Spleen (tissue), 11 donors: ENCODE results near the gene KCNJ6. TPM values are rescaled to one million over a fixed set of nuclear protein-coding genes. Genes with fewer than 3 reads are reported as not detected.

Experiments used
- DNase-seq: peaks from one replicate; pipeline ENCODE4 v3.0.0-alpha.2; 2020
- H3K27ac ChIP-seq, 8 donors: fragments of 200-600 bp; sonication (generic) in 7 of 8; 1 replicate in 4 of 8; 2 replicates in 4 of 8; pipeline versions ENCODE4 v1.5.0 to v1.8.0; 2016 to 2021; ENCODE audit warnings: inconsistent platforms in 4 of 8, mild to moderate bottlenecking in 4 of 8, moderate library complexity in 1 of 8
- H3K27me3 ChIP-seq, 7 donors: fragments of 200-600 bp; sonication (generic) in 6 of 7; replicated peaks in 1 of 7; 1 replicate in 4 of 7; 2 replicates in 3 of 7; pipeline versions ENCODE4 v1.5.0 to v1.8.0; 2016 to 2021; ENCODE audit warnings: inconsistent platforms in 3 of 7, mild to moderate bottlenecking in 1 of 7
- H3K36me3 ChIP-seq, 6 donors: fragments of 200-600 bp; sonication (generic) in 5 of 6; 1 replicate in 4 of 6; 2 replicates in 2 of 6; pipeline versions ENCODE4 v1.5.0 to v1.8.0; 2016 to 2021; ENCODE audit warnings: inconsistent platforms in 2 of 6
- H3K4me1 ChIP-seq, 6 donors: fragments of 200-600 bp; sonication (generic) in 5 of 6; 1 replicate in 3 of 6; 2 replicates in 3 of 6; pipeline versions ENCODE4 v1.5.0 to v1.8.0; 2016 to 2021; ENCODE audit warnings: inconsistent platforms in 3 of 6
- H3K4me3 ChIP-seq, 8 donors: fragments of 200-600 bp; sonication (generic) in 7 of 8; 1 replicate in 4 of 8; 2 replicates in 4 of 8; pipeline versions ENCODE4 v1.5.0 to v1.8.0; 2016 to 2021; ENCODE audit warnings: inconsistent platforms in 4 of 8, mild to moderate bottlenecking in 4 of 8, moderate library complexity in 2 of 8
- H3K9me3 ChIP-seq, 8 donors: fragments of 200-600 bp; sonication (generic) in 7 of 8; 1 replicate in 4 of 8; 2 replicates in 4 of 8; pipeline versions ENCODE4 v1.5.0 to v1.8.0; 2016 to 2021; ENCODE audit warnings: inconsistent platforms in 4 of 8
- POLR2A ChIP-seq, 3 donors: fragments of 450-650 bp; IDR thresholded peaks; one replicate each; pipeline ENCODE4 v1.5.1; 2017; ENCODE audit warnings: antibody characterized with exemption in 3 of 3, mild to moderate bottlenecking in 1 of 3
- POLR2AphosphoS5 ChIP-seq, 3 donors: sonication (generic); formaldehyde crosslinking; IDR thresholded peaks; one replicate each; pipeline ENCODE4 v1.5.1; 2017; ENCODE audit warnings: antibody characterized with exemption in 3 of 3
- WGBS, 5 donors: extraction: QIAGEN DNeasy Blood & Tissue Kit in 3 of 5; methylation state at CpG; one replicate each; pipeline versions ENCODE4 v1.1.5 to v1.1.7; 2013 to 2018; 5-methylcytosine and 5-hydroxymethylcytosine counted together
- intact Hi-C: fragments of 100-400 bp; cut with DNase I; formaldehyde crosslinking; loops from one replicate; pipeline ENCODE4 v1.15.0; 2023; ENCODE audit warnings: low total_unique reads
- polyA plus RNA-seq, 3 donors: library from polyadenylated mRNA; stranded (reverse); fragments of 200-250 nt; gene quantifications; one replicate each; pipeline ENCODE4 v1.2.1, GENCODE V29; 2013
- total RNA-seq, 7 donors: library from RNA; depleted of rRNA in 3 of 7; stranded (reverse); fragments of >200 nt in 3 of 7; fragmentation: NEBNext Ultra II Directional in 4 of 7; extraction: Animal tissue kit (Norgen Biotek cat#: 25700) in 4 of 7; gene quantifications; one replicate each; pipeline versions ENCODE4 v1.1.0 to v1.2.1, GENCODE V29; 2016 to 2021
- TF ChIP-seq, protein P1 (sequence below), 11 experiments: fragments of 200-600 bp in 7 of 11; fragments of 450-650 bp in 4 of 11; sonication (generic) in 4 of 11; IDR thresholded peaks in 8 of 11; conservative IDR thresholded peaks in 3 of 11; 1 replicate in 7 of 11; 2 replicates in 4 of 11; pipeline versions ENCODE4 v1.4.0 to v1.8.0; 2016 to 2021; ENCODE audit warnings: antibody characterized with exemption in 11 of 11, inconsistent platforms in 4 of 11, mild to moderate bottlenecking in 1 of 11
- donor health status: healthy with polysubstance abuse.
- donor health status: DM: no; HTN: no; CAD: no; lungs with moderate emphysema.
- donor health status: DM: no; HTN: no; CAD: no.
- donor health status: Bipolar disorder and iron deficiency.
- donor health status: healthy.
- donor health status: DM: no; HTN: no; CAD: no.
- donor health status: DM: yes; HTN: yes; CAD: no.

Gene KCNJ6
- total and polyA plus RNA-seq, 10 donors, result under 0.01 to 0.36 (median 0.10) TPM; not detected in 6

- Histone ChIP-seq H3K9me3 (no peaks in the 10 kb centered on the region), H3K27ac (no peak overlapping the region), H3K27me3 (peaks cover 0 to 21% (median 0%) of the 10 kb centered on the region in 7 donors), H3K36me3 (no peaks in the 10 kb centered on the region), H3K4me3 (no peak overlapping the region), H3K4me1 (no peaks in the 10 kb centered on the region)
- DNase-seq, result no peak
- TF ChIP-seq, protein P1, sequence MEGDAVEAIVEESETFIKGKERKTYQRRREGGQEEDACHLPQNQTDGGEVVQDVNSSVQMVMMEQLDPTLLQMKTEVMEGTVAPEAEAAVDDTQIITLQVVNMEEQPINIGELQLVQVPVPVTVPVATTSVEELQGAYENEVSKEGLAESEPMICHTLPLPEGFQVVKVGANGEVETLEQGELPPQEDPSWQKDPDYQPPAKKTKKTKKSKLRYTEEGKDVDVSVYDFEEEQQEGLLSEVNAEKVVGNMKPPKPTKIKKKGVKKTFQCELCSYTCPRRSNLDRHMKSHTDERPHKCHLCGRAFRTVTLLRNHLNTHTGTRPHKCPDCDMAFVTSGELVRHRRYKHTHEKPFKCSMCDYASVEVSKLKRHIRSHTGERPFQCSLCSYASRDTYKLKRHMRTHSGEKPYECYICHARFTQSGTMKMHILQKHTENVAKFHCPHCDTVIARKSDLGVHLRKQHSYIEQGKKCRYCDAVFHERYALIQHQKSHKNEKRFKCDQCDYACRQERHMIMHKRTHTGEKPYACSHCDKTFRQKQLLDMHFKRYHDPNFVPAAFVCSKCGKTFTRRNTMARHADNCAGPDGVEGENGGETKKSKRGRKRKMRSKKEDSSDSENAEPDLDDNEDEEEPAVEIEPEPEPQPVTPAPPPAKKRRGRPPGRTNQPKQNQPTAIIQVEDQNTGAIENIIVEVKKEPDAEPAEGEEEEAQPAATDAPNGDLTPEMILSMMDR (IDR thresholded peaks at IDR 0.05 in 8 of 11, conservative IDR thresholded peaks at IDR 0.05 in 3 of 11), result no peak
- TF ChIP-seq POLR2A (IDR thresholded peaks at IDR 0.05) (no peak), POLR2AphosphoS5 (IDR thresholded peaks at IDR 0.05) (no peak)
- intact Hi-C loops, result no loop called here
Measured at GRCh38 chr21:37605006-37605405, 311.3 kb downstream of the KCNJ6 start.

DNA sequence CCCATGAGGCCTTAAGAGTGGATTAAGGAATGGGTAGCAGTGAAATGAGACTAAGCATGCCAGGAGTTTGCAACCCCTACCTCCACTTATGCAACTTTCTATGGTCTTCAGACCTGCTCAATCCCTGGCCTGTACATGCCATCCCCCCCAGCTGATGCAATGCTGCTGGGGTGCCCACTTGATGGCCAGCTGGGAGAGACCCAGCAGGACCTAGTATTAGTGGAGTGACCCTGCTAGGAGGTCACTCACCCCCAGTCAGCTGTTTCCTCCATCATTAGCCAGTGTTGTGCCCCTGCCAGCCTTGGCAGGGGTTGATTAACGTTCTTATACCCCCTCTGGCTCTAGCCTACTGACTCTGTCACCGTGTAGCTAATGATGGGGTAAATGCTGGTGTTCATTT is 313.1 kb downstream of the KCNJ6 start:
- TF ChIP-seq POLR2AphosphoS5 (IDR thresholded peaks at IDR 0.05) (no peak), POLR2A (IDR thresholded peaks at IDR 0.05) (no peak)
- TF ChIP-seq, protein P1 (IDR thresholded peaks at IDR 0.05 in 8 of 11, conservative IDR thresholded peaks at IDR 0.05 in 3 of 11), result no peak
- Histone ChIP-seq H3K9me3 (no peaks in the 10 kb centered on the region), H3K36me3 (no peaks in the 10 kb centered on the region), H3K27me3 (peaks cover 0 to 15% (median 0%) of the 10 kb centered on the region in 7 donors), H3K4me3 (no peak overlapping the region), H3K4me1 (no peaks in the 10 kb centered on the region), H3K27ac (no peak overlapping the region)
- no peak for DNase-seq
- WGBS, 5 donors, result 64 to 88% (median 78%) methylated on average over 2 of the region's 2 CpGs
- intact Hi-C loops, result no loop called here

DNA sequence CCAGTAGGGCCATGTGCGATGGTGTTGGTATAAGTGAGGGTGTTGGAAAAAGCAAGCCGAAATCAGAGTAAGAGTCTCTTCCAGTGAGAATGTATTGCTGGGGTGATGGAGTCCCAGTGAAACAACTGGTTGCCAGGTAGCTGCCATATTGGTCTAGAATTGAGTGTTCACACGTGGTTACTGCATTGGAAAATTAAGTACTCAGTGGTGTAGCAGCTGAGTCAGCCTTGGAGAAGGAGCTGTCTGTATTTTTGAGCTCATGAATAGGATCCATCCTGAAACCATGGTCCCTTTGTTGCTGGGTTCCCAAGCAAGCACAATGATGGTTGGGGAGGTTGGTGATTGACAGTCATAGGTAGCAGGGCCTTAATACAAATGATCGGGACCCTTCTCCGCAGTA is 314.3 kb downstream of the KCNJ6 start:
- no peak overlapping the region for H3K4me3 ChIP-seq

GRCh38 chr21:37601027-37601426 is 315.2 kb downstream of the KCNJ6 start:
- TF ChIP-seq POLR2AphosphoS5 (IDR thresholded peaks at IDR 0.05) (no peak), POLR2A (IDR thresholded peaks at IDR 0.05) (no peak)
- TF ChIP-seq, protein P1 (IDR thresholded peaks at IDR 0.05 in 8 of 11, conservative IDR thresholded peaks at IDR 0.05 in 3 of 11), result no peak
- no peaks in the 10 kb centered on the region for H3K4me1 ChIP-seq
- H3K27ac ChIP-seq, result no peak overlapping the region
- no peaks in the 10 kb centered on the region for H3K36me3 ChIP-seq
- 80 to 93% (median 89%) methylated on average over 3 of the region's 3 CpGs for WGBS, 5 donors
- peaks cover 0 to 5% (median 0%) of the 10 kb centered on the region in 7 donors for H3K27me3 ChIP-seq
- intact Hi-C loops, result no loop called here
- no peak overlapping the region for H3K4me3 ChIP-seq
- no peak for DNase-seq
- peaks cover 0 to 6% (median 0%) of the 10 kb centered on the region in 8 donors for H3K9me3 ChIP-seq

More for the DNA sequence above, 314.3 kb downstream of the KCNJ6 start:
- H3K27me3 ChIP-seq, result peaks cover 0 to 13% (median 0%) of the 10 kb centered on the region in 7 donors
- no peak for DNase-seq
- no peak overlapping the region for H3K27ac ChIP-seq
- intact Hi-C loops, result no loop called here
- peaks cover 0 to 6% (median 0%) of the 10 kb centered on the region in 8 donors for H3K9me3 ChIP-seq
- TF ChIP-seq POLR2A (IDR thresholded peaks at IDR 0.05), result no peak
- H3K4me1 ChIP-seq, result no peaks in the 10 kb centered on the region
- 86 to 92% (median 90%) methylated on average over 5 of the region's 5 CpGs for WGBS, 5 donors
- no peaks in the 10 kb centered on the region for H3K36me3 ChIP-seq

- intact Hi-C loops, result no loop called here
- H3K27ac ChIP-seq, result no peak overlapping the region
- TF ChIP-seq, protein P1 (IDR thresholded peaks at IDR 0.05 in 8 of 11, conservative IDR thresholded peaks at IDR 0.05 in 3 of 11), result no peak
- no peaks in the 10 kb centered on the region for H3K4me1 ChIP-seq
- peaks cover 0 to 14% (median 0%) of the 10 kb centered on the region in 7 donors for H3K27me3 ChIP-seq
- H3K9me3 ChIP-seq, result peaks cover 0 to 6% (median 0%) of the 10 kb centered on the region in 8 donors
- no peak for DNase-seq
- H3K4me3 ChIP-seq, result no peak overlapping the region
- WGBS, 5 donors, result 84 to 96% (median 92%) methylated on average over 7 to 8 of the region's 8 CpGs
- H3K36me3 ChIP-seq, result no peaks in the 10 kb centered on the region
Measured at GRCh38 chr21:37595944-37596343, 320.3 kb downstream of the KCNJ6 start.
